ENCODE results near the gene PCDH17.

The PCDH17 gene

DNA sequence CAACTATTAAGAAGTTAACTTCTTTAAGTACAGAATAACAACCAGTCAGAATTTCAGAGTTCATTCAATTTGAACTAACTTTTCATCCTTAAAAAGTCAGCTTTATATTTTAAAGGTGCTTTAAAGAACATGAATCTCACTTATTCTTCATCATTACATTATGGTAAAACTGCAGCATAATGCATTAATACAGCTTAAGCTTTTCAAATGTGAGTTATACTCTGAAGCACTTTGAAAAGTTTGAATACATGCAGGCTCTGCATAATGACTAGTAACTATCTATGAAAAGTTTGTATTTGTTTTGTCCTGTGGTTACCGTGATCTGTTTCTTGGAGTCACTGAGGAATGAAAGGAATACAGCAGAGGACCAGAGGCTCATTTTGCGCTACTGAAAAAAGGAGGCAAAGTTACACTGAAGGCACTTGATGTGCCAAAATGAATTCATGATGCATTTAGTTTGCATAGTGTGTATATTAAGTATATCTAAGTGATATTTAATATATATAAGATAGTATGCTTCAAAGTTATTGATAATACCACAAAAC, 4.1 kb downstream of the PCDH17 start:
- no peak for DNase-seq (ENCODE audit: insufficient read length, low spot score)
- FAIRE-seq: no peak

DNA sequence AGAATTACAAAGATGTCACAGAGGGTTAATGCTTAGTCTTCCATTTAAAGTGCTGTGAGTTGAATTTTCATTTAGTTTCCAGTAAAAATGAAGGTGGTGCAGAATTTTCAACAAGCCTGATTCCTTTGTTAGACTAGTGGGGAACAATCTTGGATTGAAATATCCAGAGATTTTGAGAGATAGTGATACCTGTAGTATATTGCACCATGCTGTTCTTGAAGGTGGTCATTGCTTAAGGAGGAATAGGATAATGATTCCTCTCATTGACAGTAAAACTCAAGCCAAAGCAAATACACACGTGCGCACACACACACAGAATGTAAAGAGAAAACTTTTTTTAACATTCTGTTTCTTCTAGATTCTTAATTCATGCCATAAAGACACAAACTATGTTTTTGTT, 5.3 kb downstream of the PCDH17 start:
- no peak for DNase-seq (ENCODE audit: insufficient read length, low spot score)
- no peak for FAIRE-seq

DNA sequence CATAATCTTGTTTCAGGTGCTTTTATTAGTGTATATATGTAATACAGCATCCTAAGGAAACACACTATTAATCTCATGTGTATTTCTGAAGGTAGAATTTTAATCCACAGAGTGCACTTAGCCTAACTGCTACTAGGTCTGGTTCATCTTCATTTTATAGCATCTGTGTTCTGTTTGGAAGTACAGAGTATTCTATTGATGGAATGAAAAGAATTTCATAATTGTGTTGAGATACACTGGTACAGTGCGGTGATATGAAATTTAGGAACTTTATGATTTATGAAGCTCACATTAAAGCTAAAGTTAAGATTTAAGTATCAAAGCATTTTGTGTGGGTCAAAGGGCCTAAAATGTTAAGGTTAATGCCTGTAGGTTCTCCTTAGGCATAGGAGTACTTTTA, 6.0 kb downstream of the PCDH17 start:
- DNase-seq (ENCODE audit: insufficient read length, low spot score) (no peak), FAIRE-seq (no peak)

- FAIRE-seq: no peak
Observed at GRCh38 chr13:57638186-57638890, 6.8 kb downstream of the PCDH17 start.

DNA sequence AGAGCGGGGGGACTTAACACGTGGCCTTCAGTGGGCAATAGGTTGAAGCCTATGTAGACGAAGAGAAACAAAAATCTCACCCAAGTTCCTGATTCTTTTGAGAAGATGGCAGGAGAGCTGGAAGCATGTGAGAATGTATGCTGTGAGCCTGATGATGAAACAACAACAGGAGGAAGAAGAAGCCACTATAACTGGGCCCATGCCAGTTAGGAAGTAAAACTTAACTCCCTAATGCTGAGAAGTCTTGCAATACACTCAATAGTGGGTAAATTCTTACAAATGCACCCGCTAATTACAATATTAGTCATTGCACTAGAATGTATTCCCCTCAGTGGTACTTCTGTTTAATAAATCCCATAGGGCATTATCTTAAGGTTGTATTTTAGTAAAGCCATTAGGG, 9.1 kb downstream of the PCDH17 start:
- DNase-seq (ENCODE audit: insufficient read length, low spot score): no peak
- no peak for FAIRE-seq

More at GRCh38 chr13:57638186-57638890, 6.8 kb downstream of the PCDH17 start:
- DNase-seq (ENCODE audit: insufficient read length, low spot score): no peak

- FAIRE-seq (no peak), DNase-seq (ENCODE audit: insufficient read length, low spot score) (no peak)
Observed at GRCh38 chr13:57641051-57641450, 9.5 kb downstream of the PCDH17 start.

DNA sequence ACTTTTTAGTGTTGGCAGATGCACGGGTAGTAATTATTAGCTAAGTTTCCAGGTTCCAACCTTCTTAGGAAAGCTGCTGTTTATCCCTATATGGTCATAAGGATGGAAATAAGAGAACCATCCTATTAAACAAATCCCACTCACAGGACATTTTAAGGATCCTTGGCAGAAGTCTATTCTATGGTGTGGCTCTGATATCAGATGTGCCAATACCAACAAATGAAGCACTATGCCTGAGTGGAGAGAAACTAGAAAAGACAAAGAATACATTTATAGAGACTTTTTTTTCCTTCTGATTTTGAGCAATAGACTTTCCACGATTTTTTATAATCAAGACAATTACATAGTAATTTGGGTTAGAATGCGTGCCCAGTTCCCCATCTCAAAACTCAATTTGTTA, 12.6 kb downstream of the PCDH17 start:
- DNase-seq (ENCODE audit: insufficient read length, low spot score) (no peak), FAIRE-seq (no peak)

DNA sequence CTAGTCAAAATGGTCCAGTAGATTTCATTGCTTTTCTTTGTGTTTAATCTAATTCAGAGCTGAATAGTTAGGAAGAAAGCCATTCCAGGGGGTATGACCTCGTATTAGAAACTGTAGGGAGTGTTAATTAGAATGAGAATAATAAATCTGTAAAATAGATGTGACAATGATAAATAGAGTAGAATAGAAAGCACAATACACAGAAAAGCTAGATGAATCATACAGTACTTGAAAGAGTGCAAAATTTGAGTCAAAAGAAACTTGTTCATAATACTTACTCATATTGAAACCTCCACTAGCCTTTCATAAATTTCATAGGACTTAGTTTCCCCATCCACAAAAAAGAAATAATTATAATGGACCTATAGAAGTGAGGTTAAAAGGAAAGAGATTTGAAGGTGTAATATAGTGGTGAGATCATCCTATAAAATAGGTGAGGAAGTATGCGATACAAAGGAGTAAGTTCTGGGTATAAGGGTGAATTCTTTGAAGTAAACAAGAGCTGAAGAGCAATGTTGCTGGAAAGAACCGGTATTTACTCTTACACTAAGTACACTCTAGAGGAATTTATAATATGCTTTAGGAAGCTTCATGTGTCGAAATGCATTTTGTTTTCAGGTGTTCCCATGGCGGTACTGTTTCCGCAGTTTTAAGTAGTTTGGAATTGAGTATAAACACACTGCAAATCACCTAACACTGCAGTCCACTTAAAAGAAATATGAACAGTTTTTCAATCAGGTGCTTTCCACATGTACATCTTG, 21.9 kb downstream of the PCDH17 start:
- FAIRE-seq (no peak), DNase-seq (ENCODE audit: insufficient read length, low spot score) (no peak)

DNA sequence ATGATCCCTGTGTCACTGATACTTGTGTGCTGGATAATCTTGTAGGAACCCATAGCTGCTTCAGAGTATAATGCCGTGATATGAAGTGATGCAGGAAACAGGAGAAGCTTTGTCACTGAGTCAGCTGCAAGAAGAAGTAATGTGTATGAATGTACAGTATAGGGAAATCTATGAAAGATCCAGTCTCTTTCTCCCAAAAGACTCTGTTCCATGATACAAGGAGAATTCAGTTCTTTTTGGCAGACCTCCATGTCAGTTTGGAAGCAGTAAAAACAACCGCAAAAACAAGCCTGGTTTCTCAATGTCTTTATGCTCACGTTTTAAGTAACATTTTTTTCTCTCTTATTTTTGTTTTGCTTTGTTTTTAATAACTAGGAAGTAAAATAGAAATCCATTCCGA, 33.9 kb downstream of the PCDH17 start:
- FAIRE-seq: no peak
- DNase-seq (ENCODE audit: insufficient read length, low spot score): no peak

GRCh38 chr13:57666131-57666953, 34.8 kb downstream of the PCDH17 start:
- DNase-seq (ENCODE audit: insufficient read length, low spot score): no peak
- FAIRE-seq: no peak

- no peak for FAIRE-seq
- DNase-seq (ENCODE audit: insufficient read length, low spot score): no peak
Observed at GRCh38 chr13:57672168-57672567, 40.6 kb downstream of the PCDH17 start.

- DNase-seq (ENCODE audit: insufficient read length, low spot score) (no peak), FAIRE-seq (no peak)
Observed at GRCh38 chr13:57673197-57673596, 41.7 kb downstream of the PCDH17 start.

DNA sequence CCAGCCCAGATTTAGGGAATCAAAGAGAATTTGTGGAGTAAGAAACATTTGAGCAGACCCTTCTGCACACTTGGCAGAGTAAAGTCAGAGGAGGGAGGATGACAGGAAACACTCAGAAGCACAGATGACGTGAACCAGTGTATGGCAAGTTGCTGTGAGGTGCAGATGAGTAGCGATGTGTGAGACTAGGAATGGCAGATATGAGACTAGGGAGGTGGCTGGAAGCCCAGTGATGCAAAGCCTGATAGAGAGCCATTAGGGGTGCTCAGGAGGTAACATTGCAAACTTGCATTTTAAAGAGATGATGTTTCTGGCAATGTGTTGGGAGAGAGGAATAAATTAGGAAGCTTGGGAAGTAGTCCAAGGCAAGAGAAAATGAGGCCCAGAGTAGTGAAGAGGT, 44.0 kb downstream of the PCDH17 start:
- no peak for DNase-seq (ENCODE audit: insufficient read length, low spot score)
- FAIRE-seq: no peak

- FAIRE-seq (no peak), DNase-seq (ENCODE audit: insufficient read length, low spot score) (no peak)
Observed at GRCh38 chr13:57680609-57681008, 49.1 kb downstream of the PCDH17 start.

GRCh38 chr13:57682128-57682716, 50.7 kb downstream of the PCDH17 start:
- DNase-seq (ENCODE audit: insufficient read length, low spot score) (no peak), FAIRE-seq (no peak)

DNA sequence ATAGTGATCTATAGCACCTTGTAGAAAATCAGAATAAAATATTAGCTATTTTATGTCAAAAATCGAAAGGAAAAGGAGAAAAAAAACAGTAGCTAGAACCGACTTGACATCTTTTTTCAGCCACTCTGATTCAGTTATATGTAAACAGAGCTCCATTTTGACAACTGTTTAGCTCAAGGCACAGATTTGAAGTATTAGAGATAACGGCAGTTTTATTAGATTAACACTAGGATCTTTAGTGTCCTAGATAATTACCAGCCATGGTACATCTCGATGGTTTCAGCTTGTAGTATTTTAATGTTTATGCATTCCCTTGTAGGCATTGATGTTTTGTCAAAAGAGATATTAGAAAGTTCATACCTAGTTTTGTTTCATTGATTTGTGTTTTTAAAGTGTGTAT, 67.3 kb downstream of the PCDH17 start:
- no peak for DNase-seq (ENCODE audit: insufficient read length, low spot score)
- no peak for FAIRE-seq

GRCh38 chr13:57704031-57704430, 72.5 kb downstream of the PCDH17 start:
- no peak for FAIRE-seq
- DNase-seq (ENCODE audit: insufficient read length, low spot score): no peak

GRCh38 chr13:57716295-57716694, 84.8 kb downstream of the PCDH17 start:
- DNase-seq (ENCODE audit: insufficient read length, low spot score): no peak
- no peak for FAIRE-seq

DNA sequence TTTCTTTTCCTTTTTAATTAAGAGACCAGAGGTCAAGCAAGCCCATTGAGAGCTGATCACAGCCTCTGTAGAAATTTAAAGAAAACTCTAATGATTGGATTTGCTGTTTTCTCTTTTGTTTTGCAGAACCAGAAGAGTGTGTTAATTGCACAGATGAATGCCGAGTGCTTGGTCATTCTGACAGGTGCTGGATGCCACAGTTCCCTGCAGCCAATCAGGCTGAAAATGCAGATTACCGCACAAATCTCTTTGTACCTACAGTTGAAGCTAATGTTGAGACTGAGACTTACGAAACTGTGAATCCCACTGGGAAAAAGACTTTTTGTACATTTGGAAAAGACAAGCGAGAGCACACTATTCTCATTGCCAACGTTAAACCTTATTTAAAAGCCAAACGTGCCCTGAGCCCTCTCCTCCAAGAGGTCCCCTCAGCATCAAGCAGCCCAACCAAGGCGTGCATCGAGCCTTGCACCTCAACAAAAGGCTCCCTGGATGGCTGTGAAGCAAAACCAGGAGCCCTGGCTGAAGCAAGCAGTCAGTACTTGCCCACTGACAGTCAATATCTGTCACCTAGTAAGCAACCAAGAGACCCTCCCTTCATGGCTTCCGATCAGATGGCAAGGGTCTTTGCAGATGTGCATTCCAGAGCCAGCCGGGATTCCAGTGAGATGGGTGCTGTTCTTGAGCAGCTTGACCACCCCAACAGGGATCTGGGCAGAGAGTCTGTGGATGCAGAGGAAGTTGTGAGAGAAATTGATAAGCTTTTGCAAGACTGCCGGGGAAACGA, 93.1 kb downstream of the PCDH17 start:
- DNase-seq (ENCODE audit: insufficient read length, low spot score) (no peak), FAIRE-seq (no peak)

DNA sequence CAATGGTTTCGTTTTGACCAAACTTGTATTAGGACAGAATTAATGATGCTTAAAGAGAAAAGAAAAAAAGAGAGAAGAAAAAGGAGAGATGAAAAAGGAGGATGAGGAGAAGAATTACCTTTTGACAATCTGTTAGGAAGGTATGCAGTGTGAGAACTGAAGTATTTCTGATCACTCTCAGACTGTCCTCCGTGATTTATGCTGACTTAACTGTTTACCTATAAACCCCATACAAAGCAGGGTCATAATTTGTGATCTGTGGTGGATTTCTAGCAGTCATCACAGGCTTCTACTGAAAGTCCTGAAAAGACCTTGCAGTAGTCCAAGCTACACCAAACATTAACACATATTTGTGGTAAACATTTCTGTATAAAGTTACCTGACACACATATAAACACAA, 93.9 kb downstream of the PCDH17 start:
- no peak for DNase-seq (ENCODE audit: insufficient read length, low spot score)
- no peak for FAIRE-seq
